SK-N-SH treated with all-trans-retinoic acid at 6 μM for 48 hours (cell line): ENCODE measurements around the gene RGL3.

ENCODE experiments used
- ATAC-seq: fragments of 200-7000 bp; cut with Tn5 transposase; 3 replicates; pipeline ENCODE4 v1.9.1; 2020; ENCODE audit warnings: mild to moderate bottlenecking, moderate library complexity
- ARNTL ChIP-seq: fragments of 450-650 bp; formaldehyde crosslinking; IDR thresholded peaks from 2 replicates; pipeline ENCODE4 v1.5.0; 2020; ENCODE audit warnings: low read depth, mild to moderate bottlenecking, moderate library complexity, borderline replicate concordance
- BACH2 ChIP-seq: fragments of 250-450 bp; sonication (Bioruptor Pico); IDR thresholded peaks from 2 replicates; pipeline ENCODE4 v1.9.0; 2021; ENCODE audit warnings: mild to moderate bottlenecking, borderline replicate concordance
- CSDC2 ChIP-seq: fragments of 250-450 bp; sonication (Bioruptor Pico); IDR thresholded peaks from 2 replicates; pipeline ENCODE4 v1.5.0; 2020; ENCODE audit warnings: mild to moderate bottlenecking, moderate library complexity
- GLIS3 ChIP-seq: fragments of 250-450 bp; sonication (Bioruptor Pico); IDR thresholded peaks from 2 replicates; pipeline ENCODE4 v1.5.0; 2020; ENCODE audit warnings: mild to moderate bottlenecking, moderate library complexity
- ISL1 ChIP-seq: fragments of 250-450 bp; sonication (Bioruptor Pico); IDR thresholded peaks from 2 replicates; pipeline ENCODE4 v2.1.2; 2022; ENCODE audit warnings: mild to moderate bottlenecking, moderate library complexity
- PATZ1 ChIP-seq: fragments of 250-450 bp; sonication (Bioruptor Pico); IDR thresholded peaks from 2 replicates; pipeline ENCODE4 v1.8.0; 2020; ENCODE audit warnings: mild to moderate bottlenecking, moderate library complexity, borderline replicate concordance
- PPARA ChIP-seq: fragments of 250-450 bp; sonication (Bioruptor Pico); IDR thresholded peaks from 2 replicates; pipeline ENCODE4 v1.5.0; 2020; ENCODE audit warnings: mild to moderate bottlenecking, borderline replicate concordance
- RARB ChIP-seq: fragments of 250-450 bp; sonication (Bioruptor Pico); IDR thresholded peaks from 2 replicates; pipeline ENCODE4 v1.8.0; 2021; ENCODE audit warnings: mild to moderate bottlenecking, moderate library complexity
- SNAI2 ChIP-seq: fragments of 250-450 bp; sonication (Bioruptor Pico); IDR thresholded peaks from 2 replicates; pipeline ENCODE4 v1.5.0; 2020; ENCODE audit warnings: mild to moderate bottlenecking, moderate library complexity
- TCF4 ChIP-seq: fragments of 250-450 bp; sonication (Bioruptor Pico); IDR thresholded peaks from 2 replicates; pipeline ENCODE4 v1.8.0; 2021; ENCODE audit warnings: mild to moderate bottlenecking, moderate library complexity, borderline replicate concordance
- TOX ChIP-seq: fragments of 250-450 bp; sonication (Bioruptor Pico); IDR thresholded peaks from 2 replicates; pipeline ENCODE4 v1.8.0; 2021; ENCODE audit warnings: mild to moderate bottlenecking, moderate library complexity, borderline replicate concordance
- ZC3H10 ChIP-seq: fragments of 250-450 bp; sonication (Bioruptor Pico); IDR thresholded peaks from 2 replicates; pipeline ENCODE4 v1.5.1; 2021; ENCODE audit warnings: mild to moderate bottlenecking, moderate library complexity
- ZFP3 ChIP-seq: fragments of 250-450 bp; sonication (Bioruptor Pico); IDR thresholded peaks from 2 replicates; pipeline ENCODE4 v1.5.0; 2020; ENCODE audit warnings: mild to moderate bottlenecking, moderate library complexity
- ZFP30 ChIP-seq: fragments of 450-650 bp; formaldehyde crosslinking; IDR thresholded peaks from 2 replicates; pipeline ENCODE4 v1.5.0; 2022; ENCODE audit warnings: mild to moderate bottlenecking, moderate library complexity
- ZNF565 ChIP-seq: fragments of 450-650 bp; formaldehyde crosslinking; conservative IDR thresholded peaks from 2 replicates; pipeline ENCODE4 v1.5.0; 2020; ENCODE audit warnings: low read depth, mild to moderate bottlenecking, moderate library complexity
- ZNF70 ChIP-seq: fragments of 450-650 bp; formaldehyde crosslinking; IDR thresholded peaks from 2 replicates; pipeline ENCODE4 v1.5.0; 2020; ENCODE audit warnings: mild to moderate bottlenecking, moderate library complexity
- TF ChIP-seq, protein P1 (sequence below): fragments of 250-450 bp; sonication (Bioruptor Pico); IDR thresholded peaks from 2 replicates; pipeline ENCODE4 v1.5.0; 2020; ENCODE audit warnings: mild to moderate bottlenecking, moderate library complexity
- TF ChIP-seq, protein P2 (sequence below): fragments of 250-450 bp; sonication (Bioruptor Pico); IDR thresholded peaks from 2 replicates; pipeline ENCODE4 v1.5.1; 2020; ENCODE audit warnings: low read depth, mild to moderate bottlenecking, moderate library complexity

RGL3 gene

GRCh38 chr19:11405846-11406643 is 13.1 kb downstream of the RGL3 start:
- no peak for TF ChIP-seq PATZ1 (CRISPR knock-in tag)
- TF ChIP-seq BACH2: no peak
- no peak for TF ChIP-seq CSDC2 (CRISPR knock-in tag)
- TF ChIP-seq ZC3H10 (CRISPR knock-in tag): no peak
- TF ChIP-seq ZFP3 (CRISPR knock-in tag): no peak
- TF ChIP-seq GLIS3 (CRISPR knock-in tag): no peak
- TF ChIP-seq, protein P1, sequence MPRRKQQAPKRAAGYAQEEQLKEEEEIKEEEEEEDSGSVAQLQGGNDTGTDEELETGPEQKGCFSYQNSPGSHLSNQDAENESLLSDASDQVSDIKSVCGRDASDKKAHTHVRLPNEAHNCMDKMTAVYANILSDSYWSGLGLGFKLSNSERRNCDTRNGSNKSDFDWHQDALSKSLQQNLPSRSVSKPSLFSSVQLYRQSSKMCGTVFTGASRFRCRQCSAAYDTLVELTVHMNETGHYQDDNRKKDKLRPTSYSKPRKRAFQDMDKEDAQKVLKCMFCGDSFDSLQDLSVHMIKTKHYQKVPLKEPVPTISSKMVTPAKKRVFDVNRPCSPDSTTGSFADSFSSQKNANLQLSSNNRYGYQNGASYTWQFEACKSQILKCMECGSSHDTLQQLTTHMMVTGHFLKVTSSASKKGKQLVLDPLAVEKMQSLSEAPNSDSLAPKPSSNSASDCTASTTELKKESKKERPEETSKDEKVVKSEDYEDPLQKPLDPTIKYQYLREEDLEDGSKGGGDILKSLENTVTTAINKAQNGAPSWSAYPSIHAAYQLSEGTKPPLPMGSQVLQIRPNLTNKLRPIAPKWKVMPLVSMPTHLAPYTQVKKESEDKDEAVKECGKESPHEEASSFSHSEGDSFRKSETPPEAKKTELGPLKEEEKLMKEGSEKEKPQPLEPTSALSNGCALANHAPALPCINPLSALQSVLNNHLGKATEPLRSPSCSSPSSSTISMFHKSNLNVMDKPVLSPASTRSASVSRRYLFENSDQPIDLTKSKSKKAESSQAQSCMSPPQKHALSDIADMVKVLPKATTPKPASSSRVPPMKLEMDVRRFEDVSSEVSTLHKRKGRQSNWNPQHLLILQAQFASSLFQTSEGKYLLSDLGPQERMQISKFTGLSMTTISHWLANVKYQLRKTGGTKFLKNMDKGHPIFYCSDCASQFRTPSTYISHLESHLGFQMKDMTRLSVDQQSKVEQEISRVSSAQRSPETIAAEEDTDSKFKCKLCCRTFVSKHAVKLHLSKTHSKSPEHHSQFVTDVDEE (CRISPR knock-in tag): no peak
- TF ChIP-seq ARNTL (CRISPR knock-in tag): no peak
- TF ChIP-seq SNAI2 (CRISPR knock-in tag): no peak
- ATAC-seq: no peak

DNA sequence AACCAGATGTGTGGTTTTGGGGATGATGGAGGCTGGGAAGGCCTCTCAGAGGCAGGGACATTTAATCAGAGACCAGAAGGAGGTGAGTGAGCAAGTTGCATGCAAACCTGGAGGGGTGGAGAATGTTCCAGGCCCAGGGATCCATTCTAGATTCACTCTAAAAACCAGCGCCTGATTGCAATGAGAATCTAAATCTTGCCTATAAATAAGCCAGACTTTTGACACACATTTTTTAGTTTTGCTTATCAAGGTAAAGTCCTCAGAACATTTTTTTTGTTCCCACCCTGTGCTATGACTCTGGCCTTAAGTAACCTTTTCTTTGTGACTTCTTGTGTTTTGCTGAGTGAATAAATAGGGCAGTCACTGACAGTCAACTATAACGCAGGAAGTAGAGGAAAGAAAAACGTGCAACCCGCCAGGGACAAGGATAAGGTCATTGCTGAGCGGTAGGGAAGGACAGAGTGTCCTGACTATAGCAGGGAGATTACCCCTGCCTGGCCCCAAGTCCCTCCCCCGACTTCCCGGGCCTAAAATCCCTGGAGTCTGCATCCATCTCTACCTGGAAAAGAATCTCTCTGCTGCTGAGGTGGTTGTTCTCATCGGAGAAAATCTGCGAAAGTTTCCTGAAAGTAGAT is 14.4 kb downstream of the RGL3 start:
- TF ChIP-seq SNAI2 (CRISPR knock-in tag): no peak
- TF ChIP-seq CSDC2 (CRISPR knock-in tag): no peak
- TF ChIP-seq, protein P1 (CRISPR knock-in tag): no peak
- TF ChIP-seq ZFP30 (CRISPR knock-in tag): no peak
- TF ChIP-seq TCF4 (CRISPR knock-in tag): no peak
- no peak for TF ChIP-seq ISL1 (CRISPR knock-in tag)
- no peak for TF ChIP-seq ZC3H10 (CRISPR knock-in tag)
- no peak for TF ChIP-seq ZNF565 (CRISPR knock-in tag)
- TF ChIP-seq, protein P2, sequence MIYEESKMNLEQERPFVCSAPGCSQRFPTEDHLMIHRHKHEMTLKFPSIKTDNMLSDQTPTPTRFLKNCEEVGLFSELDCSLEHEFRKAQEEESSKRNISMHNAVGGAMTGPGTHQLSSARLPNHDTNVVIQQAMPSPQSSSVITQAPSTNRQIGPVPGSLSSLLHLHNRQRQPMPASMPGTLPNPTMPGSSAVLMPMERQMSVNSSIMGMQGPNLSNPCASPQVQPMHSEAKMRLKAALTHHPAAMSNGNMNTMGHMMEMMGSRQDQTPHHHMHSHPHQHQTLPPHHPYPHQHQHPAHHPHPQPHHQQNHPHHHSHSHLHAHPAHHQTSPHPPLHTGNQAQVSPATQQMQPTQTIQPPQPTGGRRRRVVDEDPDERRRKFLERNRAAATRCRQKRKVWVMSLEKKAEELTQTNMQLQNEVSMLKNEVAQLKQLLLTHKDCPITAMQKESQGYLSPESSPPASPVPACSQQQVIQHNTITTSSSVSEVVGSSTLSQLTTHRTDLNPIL (CRISPR knock-in tag): no peak

DNA sequence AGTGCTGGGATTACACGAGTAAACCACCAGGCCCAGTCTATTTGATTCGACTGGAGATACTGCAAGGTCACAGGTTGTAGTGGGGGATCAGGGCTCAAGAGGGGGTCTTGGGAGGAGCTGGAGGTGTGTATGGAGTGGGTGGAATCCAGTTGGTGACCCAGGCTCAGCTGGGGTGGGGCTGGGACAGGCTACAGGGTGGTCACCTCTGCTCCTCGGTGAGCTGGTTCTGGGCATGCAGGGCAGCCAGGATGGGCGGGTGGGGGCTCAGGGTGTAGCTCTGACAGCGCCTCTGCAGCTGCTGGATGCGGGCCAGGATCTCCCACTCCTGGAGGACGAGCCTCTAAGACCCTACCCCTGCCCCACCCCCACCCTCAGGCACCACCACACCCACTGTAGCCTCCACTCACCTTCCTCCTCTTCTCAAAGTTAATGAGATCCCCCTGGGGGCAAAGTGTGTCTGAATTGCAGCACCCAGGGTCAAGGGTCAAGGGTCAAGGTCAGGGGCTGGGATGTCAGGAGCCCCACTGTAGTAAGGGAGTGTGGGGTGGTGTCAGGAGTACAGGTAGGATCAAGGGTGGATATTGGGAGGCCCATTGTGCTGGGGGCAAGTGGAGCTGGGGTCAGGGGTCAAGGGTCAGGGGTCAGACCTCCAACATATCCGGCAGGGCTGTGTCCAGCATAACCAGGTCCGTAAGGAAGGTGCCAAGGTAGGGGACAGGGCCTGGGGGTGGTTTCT is 17.1 kb downstream of the RGL3 start:
- no peak for ATAC-seq
- TF ChIP-seq RARB (CRISPR knock-in tag) (no peak), ISL1 (CRISPR knock-in tag) (no peak), BACH2 (no peak), GLIS3 (CRISPR knock-in tag) (no peak), PPARA (CRISPR knock-in tag) (no peak), CSDC2 (CRISPR knock-in tag) (no peak), ZFP30 (CRISPR knock-in tag) (no peak), ZNF70 (CRISPR knock-in tag) (no peak), TOX (no peak), ZNF565 (CRISPR knock-in tag) (no peak), ZFP3 (CRISPR knock-in tag) (no peak)
- TF ChIP-seq, protein P2 (CRISPR knock-in tag): no peak
- TF ChIP-seq, protein P1 (CRISPR knock-in tag): no peak

More for the DNA sequence above, 14.4 kb downstream of the RGL3 start:
- no peak for ATAC-seq
